BLaER1 treated with 17β-estradiol and CSF1 and Interleukin-3, amounts not matched to agents 10 nM and 100 nM (cell line): ENCODE measurements around the gene IRF3.

Experiments used
- H3K27ac ChIP-seq, 11 experiments: shearing (Covaris generic); formaldehyde crosslinking; 2 replicates each; pipeline ENCODE4 v1.8.1; 2022
- H3K27me3 ChIP-seq, 11 experiments: shearing (Covaris generic); formaldehyde crosslinking; 2 replicates each; pipeline ENCODE4 v1.8.1; 2022
- H3K36me3 ChIP-seq, 11 experiments: shearing (Covaris generic); formaldehyde crosslinking; 2 replicates each; pipeline ENCODE4 v1.8.1; 2022
- H3K4me1 ChIP-seq, 10 experiments: shearing (Covaris generic); formaldehyde crosslinking; 2 replicates each; pipeline ENCODE4 v1.8.1; 2022
- H3K4me2 ChIP-seq, 11 experiments: shearing (Covaris generic); formaldehyde crosslinking; 2 replicates each; pipeline ENCODE4 v1.8.1; 2022
- H3K4me3 ChIP-seq, 10 experiments: shearing (Covaris generic); formaldehyde crosslinking; 2 replicates each; pipeline ENCODE4 v1.8.1; 2022
- H3K9ac ChIP-seq, 11 experiments: shearing (Covaris generic); formaldehyde crosslinking; 2 replicates each; pipeline ENCODE4 v1.8.1; 2022
- H3K9me3 ChIP-seq, 11 experiments: shearing (Covaris generic); formaldehyde crosslinking; replicated peaks in 1 of 11; 2 replicates each; pipeline ENCODE4 v1.8.1; 2022
- H4K20me1 ChIP-seq, 11 experiments: shearing (Covaris generic); formaldehyde crosslinking; 2 replicates each; pipeline ENCODE4 v1.8.1; 2022
- Cebpa-rat ChIP-seq, 11 experiments: shearing (Covaris generic); IDR thresholded peaks; 2 replicates each; pipeline ENCODE4 v1.8.1; 2022

The IRF3 gene

GRCh38 chr19:49658139-49658517 is 7.5 kb downstream of the IRF3 start:
- H3K27me3 ChIP-seq: no peaks in the 10 kb centered on the region
- no peak overlapping the region for H3K4me3 ChIP-seq
- no peak overlapping the region for H3K4me2 ChIP-seq
- peaks cover 94 to 99% (median 96%) of the 10 kb centered on the region in 11 experiments for H3K36me3 ChIP-seq
- no peaks in the 10 kb centered on the region for H3K9me3 ChIP-seq
- TF ChIP-seq Cebpa-rat (IDR thresholded peaks at IDR 0.05): no peak
- peaks cover under 1 to 9% (median 2%) of the 10 kb centered on the region in 10 experiments; a peak in 14 of 20 replicates for H3K4me1 ChIP-seq
- 0 out of 22 replicates have a peak overlapping the region, but pooled peaks of 1 of the 11 experiments have one; percentile 19 for H3K9ac ChIP-seq
- peaks cover 27 to 98% (median 84%) of the 10 kb centered on the region in 11 experiments; a peak in 21 of 22 replicates for H4K20me1 ChIP-seq
- H3K27ac ChIP-seq: no peak overlapping the region

- no peak overlapping the region for H3K27ac ChIP-seq
- peaks cover 27 to 98% (median 84%) of the 10 kb centered on the region in 11 experiments; a peak in 21 of 22 replicates for H4K20me1 ChIP-seq
These were observed 8.0 kb downstream of the IRF3 start for GRCh38 chr19:49657493-49658138.

GRCh38 chr19:49656456-49657109 is 9.1 kb downstream of the IRF3 start:
- TF ChIP-seq Cebpa-rat (IDR thresholded peaks at IDR 0.05): no peak
- peak overlapping the region in 5 of 11 experiments; percentile 6 to 41 (median 17); a peak in 4 of 22 replicates for H3K9ac ChIP-seq
- no peak overlapping the region for H3K4me2 ChIP-seq
- no peak overlapping the region for H3K4me3 ChIP-seq
- H3K4me1 ChIP-seq: peaks cover 0 to 5% (median 0%) of the 10 kb centered on the region in 10 experiments; a peak in 2 of 20 replicates
- H3K27me3 ChIP-seq: no peaks in the 10 kb centered on the region
- peak overlapping the region in 3 of 11 experiments; percentile 1 to 26 (median 2); a peak in 3 of 22 replicates for H3K27ac ChIP-seq
- peaks cover 94 to 99% (median 95%) of the 10 kb centered on the region in 11 experiments for H3K36me3 ChIP-seq
- H4K20me1 ChIP-seq: peaks cover 21 to 98% (median 81%) of the 10 kb centered on the region in 11 experiments; a peak in 20 of 22 replicates
- no peaks in the 10 kb centered on the region for H3K9me3 ChIP-seq

More at GRCh38 chr19:49657493-49658138, 8.0 kb downstream of the IRF3 start:
- H3K36me3 ChIP-seq: peaks cover 94 to 99% (median 95%) of the 10 kb centered on the region in 11 experiments
- peaks cover 0 to 5% (median 0%) of the 10 kb centered on the region in 10 experiments; a peak in 2 of 20 replicates for H3K4me1 ChIP-seq
- no peaks in the 10 kb centered on the region for H3K27me3 ChIP-seq
- H3K4me3 ChIP-seq: no peak overlapping the region
- H3K9ac ChIP-seq: 0 out of 22 replicates have a peak overlapping the region, but pooled peaks of 1 of the 11 experiments have one; percentile 19
- no peaks in the 10 kb centered on the region for H3K9me3 ChIP-seq
- H3K4me2 ChIP-seq: no peak overlapping the region
- no peak for TF ChIP-seq Cebpa-rat (IDR thresholded peaks at IDR 0.05)

- H3K4me1 ChIP-seq: peaks cover 0 to 5% (median 0%) of the 10 kb centered on the region in 10 experiments; a peak in 2 of 20 replicates
- no peaks in the 10 kb centered on the region for H3K27me3 ChIP-seq
- peaks cover 21 to 96% (median 77%) of the 10 kb centered on the region in 11 experiments; a peak in 20 of 22 replicates for H4K20me1 ChIP-seq
- peak overlapping the region in 5 of 11 experiments; percentile 1 to 27 (median 9); a peak in 3 of 22 replicates for H3K27ac ChIP-seq
- no peak for TF ChIP-seq Cebpa-rat (IDR thresholded peaks at IDR 0.05)
- peaks cover 93 to 98% (median 95%) of the 10 kb centered on the region in 11 experiments for H3K36me3 ChIP-seq
- no peaks in the 10 kb centered on the region for H3K9me3 ChIP-seq
- no peak overlapping the region for H3K4me3 ChIP-seq
- H3K4me2 ChIP-seq: no peak overlapping the region
- H3K9ac ChIP-seq: peak overlapping the region in 4 of 11 experiments; percentile 15 to 41 (median 20); a peak in 4 of 22 replicates
These were observed 9.8 kb downstream of the IRF3 start for GRCh38 chr19:49655570-49656455.

- Histone ChIP-seq H3K27me3 (no peaks in the 10 kb centered on the region), H3K27ac (no peak overlapping the region), H3K9me3 (no peaks in the 10 kb centered on the region), H3K36me3 (peaks cover 90 to 97% (median 95%) of the 10 kb centered on the region in 11 experiments), H3K4me2 (no peak overlapping the region), H3K4me3 (no peak overlapping the region), H3K9ac (0 out of 22 replicates have a peak overlapping the region, but pooled peaks of 1 of the 11 experiments have one; percentile 17), H4K20me1 (peaks cover 19 to 96% (median 78%) of the 10 kb centered on the region in 11 experiments; a peak in 20 of 22 replicates), H3K4me1 (peaks cover 0 to 5% (median 0%) of the 10 kb centered on the region in 10 experiments; a peak in 2 of 20 replicates)
- no peak for TF ChIP-seq Cebpa-rat (IDR thresholded peaks at IDR 0.05)
These were observed 11.1 kb downstream of the IRF3 start for GRCh38 chr19:49654581-49654980.

- no peak for TF ChIP-seq Cebpa-rat (IDR thresholded peaks at IDR 0.05)
- Histone ChIP-seq H3K27me3 (no peaks in the 10 kb centered on the region), H3K4me1 (peaks cover 0 to 5% (median 0%) of the 10 kb centered on the region in 10 experiments; a peak in 2 of 20 replicates), H3K36me3 (peaks cover 90 to 97% (median 95%) of the 10 kb centered on the region in 11 experiments), H3K27ac (no peak overlapping the region), H4K20me1 (peaks cover 26 to 94% (median 76%) of the 10 kb centered on the region in 11 experiments; a peak in 20 of 22 replicates), H3K4me3 (no peak overlapping the region), H3K9me3 (no peaks in the 10 kb centered on the region), H3K4me2 (no peak overlapping the region), H3K9ac (no peak overlapping the region)
These were observed 12.2 kb downstream of the IRF3 start for GRCh38 chr19:49653466-49653806.

- no peak overlapping the region for H3K27ac ChIP-seq
- H3K9me3 ChIP-seq: no peaks in the 10 kb centered on the region
- peaks cover 26 to 94% (median 75%) of the 10 kb centered on the region in 11 experiments; a peak in 20 of 22 replicates for H4K20me1 ChIP-seq
- no peaks in the 10 kb centered on the region for H3K27me3 ChIP-seq
- no peak overlapping the region for H3K4me2 ChIP-seq
- H3K9ac ChIP-seq: no peak overlapping the region; a peak in 1 of 22 replicates
- TF ChIP-seq Cebpa-rat (IDR thresholded peaks at IDR 0.05): no peak
- no peak overlapping the region for H3K4me3 ChIP-seq
- peaks cover 0 to 5% (median 0%) of the 10 kb centered on the region in 10 experiments; a peak in 2 of 20 replicates for H3K4me1 ChIP-seq
- H3K36me3 ChIP-seq: peaks cover 89 to 97% (median 95%) of the 10 kb centered on the region in 11 experiments
These were observed 12.8 kb downstream of the IRF3 start for GRCh38 chr19:49652551-49653465.
